DMS53 treated with DMSO at 0.1 percent for 48 hours (cell line): ENCODE results near the gene PDHX.

Experiments used
- DNase-seq: peaks from one replicate; lab custom pipeline; 2025; ENCODE audit not compliant: unreplicated experiment; lab: John Stamatoyannopoulos, UW

Gene PDHX

GRCh38 chr11:34953955-34954354, 37.5 kb downstream of the PDHX start:
- no peak for DNase-seq

DNA sequence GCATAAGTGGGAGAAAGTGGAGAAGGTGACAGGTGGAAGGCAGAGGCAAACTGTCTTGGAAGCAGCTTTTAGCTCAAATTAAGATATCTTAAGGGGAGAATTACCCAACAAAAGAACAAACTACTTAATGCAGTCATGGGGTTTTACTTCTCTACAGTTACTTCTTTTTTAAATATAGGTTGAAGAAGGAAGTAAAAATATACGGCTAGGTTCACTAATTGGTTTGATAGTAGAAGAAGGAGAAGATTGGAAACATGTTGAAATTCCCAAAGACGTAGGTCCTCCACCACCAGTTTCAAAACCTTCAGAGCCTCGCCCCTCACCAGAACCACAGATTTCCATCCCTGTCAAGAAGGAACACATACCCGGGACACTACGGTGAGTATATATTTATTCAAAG, 40.8 kb downstream of the PDHX start:
- no peak for DNase-seq

DNA sequence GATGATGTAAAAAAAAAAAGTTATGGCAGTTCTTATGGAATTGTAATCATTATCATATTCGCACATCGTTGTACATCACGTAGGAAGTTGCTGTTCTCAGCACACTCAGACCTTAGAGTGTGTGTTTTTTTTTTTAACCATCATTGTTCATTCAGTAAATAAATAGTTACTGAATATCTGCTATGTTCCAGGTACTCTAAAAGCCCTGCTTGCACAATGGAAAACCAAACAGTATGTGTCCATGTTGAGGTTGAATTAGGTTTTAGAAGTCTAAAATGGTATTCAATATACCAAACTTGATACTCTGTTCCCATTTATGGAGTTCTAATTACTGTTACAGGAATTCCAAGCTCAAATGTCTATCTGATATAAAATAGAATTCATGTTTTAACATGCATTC, 41.2 kb downstream of the PDHX start:
- no peak for DNase-seq

DNA sequence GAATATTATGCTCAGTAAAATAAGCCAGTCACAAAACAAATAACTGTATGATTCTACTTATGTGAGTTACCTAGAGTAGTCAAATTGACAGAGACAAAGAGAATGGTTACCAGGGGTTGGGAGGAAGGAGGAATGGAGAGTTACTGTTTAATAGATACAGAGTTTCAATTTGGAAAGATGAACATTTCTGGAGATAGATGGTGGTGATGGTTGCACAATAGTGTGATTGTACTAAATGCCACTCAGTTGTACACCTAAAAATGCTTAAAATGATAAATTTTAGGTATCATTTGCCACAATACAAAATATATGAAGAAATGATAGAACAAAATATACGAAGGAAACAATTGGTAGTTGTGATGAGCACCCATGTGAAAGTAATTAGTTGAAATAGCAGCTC, 43.4 kb downstream of the PDHX start:
- no peak for DNase-seq

DNA sequence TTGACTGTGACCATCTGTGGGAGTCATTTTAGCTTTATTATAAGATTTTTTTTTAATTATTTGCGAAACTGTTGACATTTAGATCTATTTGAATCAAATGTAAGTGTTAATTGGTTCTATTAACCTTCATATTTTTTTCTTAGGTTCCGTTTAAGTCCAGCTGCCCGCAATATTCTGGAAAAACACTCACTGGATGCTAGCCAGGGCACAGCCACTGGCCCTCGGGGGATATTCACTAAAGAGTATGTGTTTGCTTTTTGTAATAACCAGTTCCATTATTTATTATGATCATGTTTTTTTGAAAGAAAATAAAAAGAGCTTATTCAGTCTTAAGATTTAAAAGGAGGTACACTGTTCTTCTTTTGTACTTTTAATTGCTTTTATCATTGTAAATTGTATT, 43.9 kb downstream of the PDHX start:
- no peak for DNase-seq

- no peak for DNase-seq
Observed at GRCh38 chr11:34962034-34962433, 45.6 kb downstream of the PDHX start.

GRCh38 chr11:34963351-34963750, 46.9 kb downstream of the PDHX start:
- no peak for DNase-seq

DNA sequence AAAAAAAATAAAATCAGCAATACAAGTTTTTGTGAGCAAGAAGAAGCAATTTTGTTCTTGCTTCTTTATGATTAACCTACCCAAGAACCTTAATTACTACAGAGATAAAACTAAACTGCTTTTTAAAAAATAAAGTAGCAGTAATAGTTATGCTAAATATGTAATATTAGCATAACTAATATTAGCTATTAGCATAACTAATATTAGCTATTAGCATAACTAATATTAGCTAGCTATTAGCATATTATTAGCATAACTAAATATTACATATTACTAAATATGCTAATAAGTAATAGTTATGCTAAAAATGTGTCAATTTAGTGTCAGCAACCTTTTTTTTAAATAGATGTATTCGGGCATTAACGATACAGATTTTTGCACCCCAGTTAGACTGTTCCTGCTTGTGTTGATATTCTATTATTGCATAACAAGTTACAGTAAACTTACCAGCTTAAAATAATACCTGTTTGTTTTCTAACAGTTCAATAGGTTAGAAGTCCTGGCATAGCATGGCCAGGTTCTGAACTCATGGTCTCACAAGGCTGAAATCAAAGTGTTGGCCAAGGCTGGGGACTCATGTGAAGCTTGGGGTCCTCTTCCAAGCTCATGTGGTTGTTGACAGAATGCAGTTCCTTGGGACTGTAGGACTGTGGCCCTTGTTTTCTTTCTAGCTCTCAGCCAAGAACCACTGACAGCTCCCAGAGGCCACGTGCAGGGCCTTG, 48.4 kb downstream of the PDHX start:
- no peak for DNase-seq

GRCh38 chr11:34968862-34969261, 52.4 kb downstream of the PDHX start:
- no peak for DNase-seq

- DNase-seq, result no peak
Observed at GRCh38 chr11:34970033-34970432, 53.6 kb downstream of the PDHX start.

DNA sequence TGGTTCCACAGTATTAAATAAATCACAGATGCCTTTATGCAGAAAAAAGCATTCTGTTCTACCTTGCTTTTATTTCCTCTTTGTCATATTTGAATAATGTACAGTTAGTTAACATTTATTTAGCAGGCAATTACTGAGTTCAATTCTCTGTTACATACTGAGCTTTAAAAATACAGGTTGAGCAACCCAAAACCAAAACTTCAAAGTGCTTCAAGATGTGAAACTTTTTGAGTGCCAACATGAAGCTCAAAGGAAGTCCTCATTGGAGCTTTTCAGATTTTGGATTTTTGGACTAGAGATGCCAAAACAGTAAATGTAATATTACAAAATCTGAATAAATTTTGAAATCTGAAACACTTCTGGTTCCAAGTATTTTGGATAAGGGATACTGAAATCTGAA, 54.1 kb downstream of the PDHX start:
- DNase-seq, result no peak

- no peak for DNase-seq
Observed at GRCh38 chr11:34971928-34972327, 55.5 kb downstream of the PDHX start.

- DNase-seq, result no peak
Observed at GRCh38 chr11:34972366-34972765, 55.9 kb downstream of the PDHX start.

DNA sequence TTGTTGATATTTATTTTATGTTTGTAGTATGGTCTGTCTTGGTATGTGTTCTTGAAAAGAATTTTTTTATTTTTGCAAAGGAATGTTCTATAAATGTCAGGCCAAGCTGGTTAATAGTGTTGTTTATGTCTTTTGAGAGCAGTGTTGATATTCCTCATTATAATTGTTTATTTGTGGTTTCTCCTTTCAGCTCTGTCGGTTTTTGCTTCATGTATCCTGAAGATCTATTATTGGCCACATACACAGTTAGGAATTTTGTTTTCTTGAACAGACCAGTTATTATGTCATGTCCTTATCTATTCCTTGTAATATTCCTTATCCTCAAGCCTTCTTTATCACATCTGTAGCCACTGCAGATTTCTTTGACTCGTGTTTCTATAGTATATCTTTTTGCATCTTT, 56.5 kb downstream of the PDHX start:
- no peak for DNase-seq

- DNase-seq, result peak; percentile 20
Observed at GRCh38 chr11:34975482-34975881, 59.1 kb downstream of the PDHX start.

- no peak for DNase-seq
Observed at GRCh38 chr11:34976496-34977088, 60.2 kb downstream of the PDHX start.

DNA sequence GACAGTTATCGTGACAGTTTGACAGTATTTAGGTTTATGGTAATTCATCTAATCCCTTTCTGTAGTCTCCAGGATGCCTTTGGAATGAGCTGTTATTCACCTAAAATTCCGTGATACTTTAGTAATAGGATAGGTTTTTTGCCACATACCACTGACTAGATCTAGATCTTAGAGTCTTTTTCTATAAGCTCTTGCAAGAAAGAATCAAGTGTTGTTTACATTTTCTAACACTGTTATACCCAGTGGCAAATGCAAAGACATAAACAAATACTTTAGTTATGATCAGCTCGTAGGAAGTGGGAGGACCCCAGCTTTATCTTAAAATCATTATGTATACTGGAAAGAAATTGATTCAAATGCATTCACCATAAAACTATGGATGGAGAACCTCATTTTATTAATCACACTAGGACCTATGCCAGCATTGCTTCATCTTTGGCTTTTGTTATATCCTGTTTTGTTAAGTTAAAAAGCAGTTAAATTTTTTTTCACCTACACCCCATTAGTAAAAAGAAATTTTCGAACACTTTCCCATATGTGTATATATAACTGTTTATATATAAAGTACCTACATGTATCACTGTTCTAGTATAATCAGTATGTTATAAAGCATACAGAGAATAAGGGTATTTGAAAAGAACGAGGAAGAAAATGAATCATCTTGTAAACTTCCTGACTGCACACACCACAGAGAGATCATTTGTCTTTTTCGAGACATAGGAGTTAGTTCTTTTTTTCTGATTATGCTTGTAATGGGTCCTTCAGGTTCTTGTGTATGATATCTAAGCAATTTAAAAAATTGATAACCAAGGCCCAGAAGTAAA, 60.9 kb downstream of the PDHX start:
- no peak for DNase-seq

GRCh38 chr11:34978236-34979191, 62.1 kb downstream of the PDHX start:
- no peak for DNase-seq

GRCh38 chr11:34984514-34984913, 68.1 kb downstream of the PDHX start:
- no peak for DNase-seq

DNA sequence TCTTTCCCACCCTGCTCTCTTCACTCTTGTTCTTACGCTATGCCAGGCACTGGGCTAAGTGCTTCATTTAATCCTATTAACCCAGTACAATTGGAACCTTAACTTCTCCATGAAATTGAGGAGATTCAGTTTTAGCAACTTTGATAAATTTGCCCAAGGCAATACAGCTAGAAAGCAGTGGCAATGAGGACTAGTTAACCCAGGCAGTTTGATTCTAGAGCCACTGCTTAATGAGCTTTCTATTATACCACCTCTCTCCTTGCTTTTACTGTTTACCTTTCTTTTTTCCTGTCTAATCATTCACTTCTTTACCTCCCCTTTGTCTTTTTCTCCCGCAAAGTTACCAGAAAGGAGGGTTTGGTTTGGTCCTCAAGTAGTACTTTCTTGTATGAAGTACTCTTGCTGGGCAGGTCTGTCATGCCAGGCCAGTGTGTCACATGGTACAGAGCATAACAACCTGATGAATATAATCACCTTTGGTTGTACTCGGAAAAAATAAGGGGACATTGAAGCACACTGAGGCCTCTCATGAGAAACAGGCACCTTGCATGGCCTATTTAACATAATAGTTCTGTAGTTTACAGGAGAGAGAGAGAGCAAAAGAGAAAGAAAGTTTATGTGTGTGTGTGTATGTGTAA, 70.6 kb downstream of the PDHX start:
- no peak for DNase-seq

DNA sequence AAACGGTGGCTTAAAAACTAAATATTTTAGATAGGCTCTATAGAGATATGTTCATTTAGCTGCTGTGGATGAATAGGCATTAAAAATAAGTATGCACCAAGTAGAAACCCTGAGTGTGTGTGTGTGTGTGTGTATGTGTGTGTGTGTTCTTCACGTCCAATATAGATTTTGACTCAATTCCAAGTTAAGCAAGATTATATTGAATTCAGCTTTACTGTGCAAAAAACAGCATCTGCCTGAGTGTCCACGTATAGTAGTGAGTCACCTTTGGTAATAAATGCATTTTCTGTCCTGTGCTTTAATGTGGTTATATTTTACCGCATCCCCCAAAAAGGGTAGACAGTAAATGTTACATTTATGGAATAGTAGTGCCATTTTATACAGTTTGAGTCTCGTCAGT, 71.2 kb downstream of the PDHX start:
- DNase-seq, result no peak
